HG02763 (cell line): ENCODE data around the gene FSCN2.
"Not testable (repeated sequence)": the region's sequence is repeated elsewhere in the genome, so short reads cannot be mapped to it uniquely, and the experiment has no call there.

Experiments used
- ATAC-seq: cut with Tn5 transposase; IDR thresholded peaks from one replicate; pipeline ENCODE4 v1.9.1; 2021; ENCODE audit warnings: mild to moderate bottlenecking, moderate library complexity; ENCODE audit not compliant: unreplicated experiment

The FSCN2 gene

GRCh38 chr17:81573794-81574642 is 45.8 kb downstream of the FSCN2 start:
- no peak for ATAC-seq

GRCh38 chr17:81574643-81574956 is 46.4 kb downstream of the FSCN2 start:
- ATAC-seq, result no peak

DNA sequence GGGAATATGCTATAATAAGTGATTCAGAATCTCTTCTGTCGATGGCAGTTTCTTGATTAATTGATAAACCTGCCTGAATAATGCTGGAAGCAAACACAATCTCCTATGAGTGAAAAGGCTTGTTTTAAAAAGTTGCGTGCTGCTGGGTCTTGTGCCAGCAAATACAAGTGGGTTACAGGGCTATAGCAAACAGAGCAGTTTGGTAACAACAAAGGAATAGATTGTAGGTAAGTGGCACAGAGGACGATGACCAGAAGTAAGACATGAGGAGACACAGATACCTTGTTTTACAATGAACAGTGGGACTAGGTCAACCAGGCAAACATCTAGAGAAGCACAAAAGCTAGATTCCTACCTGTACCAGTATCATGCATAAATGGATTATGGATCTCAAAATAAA is 47.7 kb downstream of the FSCN2 start:
- ATAC-seq, result no peak

- no peak for ATAC-seq
These were observed 48.6 kb downstream of the FSCN2 start for GRCh38 chr17:81576621-81577277.

- no peak for ATAC-seq
These were observed 49.3 kb downstream of the FSCN2 start for GRCh38 chr17:81577278-81578000.

- ATAC-seq, result no peak
These were observed 49.9 kb downstream of the FSCN2 start for GRCh38 chr17:81578038-81578441.

GRCh38 chr17:81578561-81579225 is 50.5 kb downstream of the FSCN2 start:
- ATAC-seq, result no peak

DNA sequence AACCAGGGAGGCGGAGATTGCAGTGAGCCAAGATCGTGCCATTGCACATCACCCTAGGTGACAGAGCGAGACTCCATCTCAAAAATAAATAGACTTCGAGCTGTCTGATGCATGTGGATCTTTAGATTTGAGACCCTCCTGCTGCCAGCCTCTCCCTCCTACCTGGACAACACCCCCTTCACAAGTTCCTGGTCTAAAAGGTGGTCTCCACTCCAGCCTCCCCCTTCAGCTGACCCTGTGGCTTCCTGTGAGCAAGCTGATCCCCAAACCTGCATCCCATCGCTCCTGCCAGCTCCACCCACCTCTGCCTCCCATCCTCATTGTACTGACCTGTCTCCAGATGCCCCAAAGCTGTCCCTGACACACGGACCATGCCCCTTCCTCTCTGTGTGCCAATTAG is 51.1 kb downstream of the FSCN2 start:
- ATAC-seq, result no peak

- ATAC-seq, result no peak
These were observed 51.7 kb downstream of the FSCN2 start for GRCh38 chr17:81579821-81580321.

- ATAC-seq, result no peak
These were observed 52.3 kb downstream of the FSCN2 start for GRCh38 chr17:81580481-81580880.

DNA sequence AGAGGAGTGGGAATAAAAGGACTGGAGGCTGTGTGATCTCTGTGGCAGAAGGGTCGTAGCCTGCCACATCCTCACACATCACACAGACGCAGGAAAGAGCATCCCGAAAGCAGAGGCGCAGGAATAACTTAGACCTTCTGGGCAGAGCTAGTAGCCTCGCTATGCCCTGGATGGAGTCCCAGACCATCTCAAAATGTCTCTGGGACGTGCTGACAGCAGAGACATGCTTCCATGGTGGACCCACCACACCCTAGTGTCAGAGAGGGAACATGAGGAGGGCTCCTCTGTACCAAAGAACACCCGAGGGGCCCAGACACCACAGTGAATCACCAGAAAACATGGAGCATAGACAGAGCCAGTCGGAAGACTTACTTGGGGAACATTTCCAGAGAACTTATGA is 53.6 kb downstream of the FSCN2 start:
- no peak for ATAC-seq

DNA sequence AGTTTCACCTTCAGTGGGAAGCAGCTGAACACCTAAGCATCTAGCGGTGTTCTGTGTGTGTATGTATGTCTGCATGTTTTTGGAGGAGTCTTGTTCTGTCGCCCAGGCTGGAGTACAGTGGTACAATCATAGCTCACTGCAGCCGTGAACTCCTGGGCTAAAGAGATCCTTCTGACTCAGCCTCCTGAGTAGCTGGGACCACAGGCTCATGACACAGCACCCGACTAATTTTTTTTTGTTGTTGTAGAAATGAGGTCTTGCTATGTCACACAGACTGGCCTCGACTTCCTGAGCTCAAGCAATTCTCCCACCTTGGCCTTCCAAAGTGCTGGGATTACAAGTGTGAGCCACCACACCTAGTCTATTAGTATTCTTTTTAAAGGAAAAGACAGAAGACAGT is 54.2 kb downstream of the FSCN2 start:
- ATAC-seq, result no peak

DNA sequence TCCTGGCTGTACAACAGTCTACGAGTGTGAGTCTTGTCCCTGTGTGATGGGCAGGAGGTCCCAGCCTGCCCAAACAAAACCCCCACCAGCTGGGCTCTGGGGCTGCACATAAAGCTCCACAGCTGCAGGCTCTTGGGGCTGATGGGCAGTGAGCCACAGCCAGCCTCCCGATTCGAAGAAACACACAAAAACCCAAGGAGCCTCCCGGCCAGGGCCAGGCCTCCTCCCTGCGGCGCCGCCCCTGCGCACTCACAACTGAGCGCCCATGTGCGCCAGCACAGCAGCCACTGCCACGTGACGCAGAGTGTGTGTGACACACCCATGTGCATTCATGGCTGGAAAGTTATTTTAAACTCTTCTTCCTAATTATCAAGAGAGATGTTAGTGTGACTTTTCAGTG is 54.6 kb downstream of the FSCN2 start:
- ATAC-seq, result no peak

GRCh38 chr17:81583589-81584342 is 55.6 kb downstream of the FSCN2 start:
- ATAC-seq, result no peak

DNA sequence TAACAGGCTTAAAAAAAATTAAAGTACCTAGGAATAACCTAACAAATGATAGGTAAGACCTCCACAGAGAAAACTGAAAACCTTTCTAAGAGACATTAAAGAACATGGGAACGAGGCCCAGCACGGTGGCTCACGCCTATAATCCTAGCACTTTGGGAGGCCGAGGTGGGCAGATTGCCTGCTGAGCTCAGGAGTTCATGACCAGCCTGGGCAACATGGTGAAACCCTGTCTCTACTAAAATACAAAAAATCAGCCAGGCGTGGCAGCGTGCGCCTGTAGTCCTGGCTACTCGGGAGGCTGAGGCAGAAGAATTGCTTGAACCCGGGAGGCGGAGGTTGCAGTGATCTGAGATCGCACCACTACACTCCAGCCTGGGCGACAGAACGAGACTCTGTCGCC is 56.6 kb downstream of the FSCN2 start:
- not testable (repeated sequence) for ATAC-seq

- no peak for ATAC-seq
These were observed 57.9 kb downstream of the FSCN2 start for GRCh38 chr17:81586096-81586495.
